RWPE1 (cell line): ENCODE results near the gene KCNK10.
A peak's percentile ranks its signal among the peaks of the same experiment; 100 is the strongest.

Source experiments
- CTCF ChIA-PET: fragments of 350-600 bp; sonication (Branson Sonifier 250); formaldehyde crosslinking; extraction: SDS; loops from one replicate; lab custom pipeline; 2021; lab: Yijun Ruan, JAX
- POLR2A ChIA-PET: fragments of 400-600 bp; formaldehyde crosslinking; extraction: SDS; loops from one replicate; lab custom pipeline; 2020; ENCODE audit warnings: antibody characterized with exemption; ENCODE audit not compliant: low non-redundant PET; lab: Yijun Ruan, JAX
- DNase-seq: peaks from one replicate; pipeline ENCODE4 v3.0.0; 2012; ENCODE audit warnings: low spot score
- H3K27ac ChIP-seq: fragments of 450-650 bp; 2 replicates; pipeline ENCODE4 v1.5.1; 2017
- TF ChIP-seq, protein P1 (sequence below): fragments of 450-650 bp; conservative IDR thresholded peaks from 2 replicates; pipeline ENCODE4 v1.5.1; 2017; ENCODE audit warnings: low read depth, mild to moderate bottlenecking

Gene KCNK10

GRCh38 chr14:88300817-88301216 is 22.3 kb downstream of the KCNK10 start:
- ChIA-PET CTCF (no interaction called here), POLR2A (no interaction called here)
- H3K27ac ChIP-seq: no peak overlapping the region
- DNase-seq: no peak
- TF ChIP-seq, protein P1, sequence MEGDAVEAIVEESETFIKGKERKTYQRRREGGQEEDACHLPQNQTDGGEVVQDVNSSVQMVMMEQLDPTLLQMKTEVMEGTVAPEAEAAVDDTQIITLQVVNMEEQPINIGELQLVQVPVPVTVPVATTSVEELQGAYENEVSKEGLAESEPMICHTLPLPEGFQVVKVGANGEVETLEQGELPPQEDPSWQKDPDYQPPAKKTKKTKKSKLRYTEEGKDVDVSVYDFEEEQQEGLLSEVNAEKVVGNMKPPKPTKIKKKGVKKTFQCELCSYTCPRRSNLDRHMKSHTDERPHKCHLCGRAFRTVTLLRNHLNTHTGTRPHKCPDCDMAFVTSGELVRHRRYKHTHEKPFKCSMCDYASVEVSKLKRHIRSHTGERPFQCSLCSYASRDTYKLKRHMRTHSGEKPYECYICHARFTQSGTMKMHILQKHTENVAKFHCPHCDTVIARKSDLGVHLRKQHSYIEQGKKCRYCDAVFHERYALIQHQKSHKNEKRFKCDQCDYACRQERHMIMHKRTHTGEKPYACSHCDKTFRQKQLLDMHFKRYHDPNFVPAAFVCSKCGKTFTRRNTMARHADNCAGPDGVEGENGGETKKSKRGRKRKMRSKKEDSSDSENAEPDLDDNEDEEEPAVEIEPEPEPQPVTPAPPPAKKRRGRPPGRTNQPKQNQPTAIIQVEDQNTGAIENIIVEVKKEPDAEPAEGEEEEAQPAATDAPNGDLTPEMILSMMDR: no peak

- DNase-seq: no peak
- CTCF ChIA-PET: no interaction called here
- no peak overlapping the region for H3K27ac ChIP-seq
- TF ChIP-seq, protein P1: no peak
- POLR2A ChIA-PET: no interaction called here
Measured at GRCh38 chr14:88299865-88300530, 23.1 kb downstream of the KCNK10 start.

- DNase-seq: no peak
- POLR2A ChIA-PET: no interaction called here
- TF ChIP-seq, protein P1: no peak
- CTCF ChIA-PET: no interaction called here
- no peak overlapping the region for H3K27ac ChIP-seq
Measured at GRCh38 chr14:88297306-88297705, 25.8 kb downstream of the KCNK10 start.

DNA sequence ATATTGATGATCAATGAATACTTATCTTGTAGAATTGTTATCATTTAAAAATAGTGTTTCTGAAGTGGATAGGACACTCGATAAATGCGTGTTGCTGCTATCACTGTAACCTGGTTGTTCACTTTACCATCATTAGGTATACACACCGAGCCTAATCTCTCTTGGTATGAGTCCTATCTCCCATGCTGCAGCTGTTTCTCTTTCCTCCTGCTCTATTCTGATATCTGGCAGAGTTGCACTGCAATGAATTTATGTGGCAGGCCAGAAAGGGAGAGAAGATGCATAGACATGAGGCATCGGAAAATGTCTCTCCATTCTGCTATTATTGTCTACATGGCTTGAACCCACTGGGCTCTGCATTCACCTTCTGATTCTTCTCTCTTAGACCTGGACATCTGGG is 26.7 kb downstream of the KCNK10 start:
- ChIA-PET CTCF (no interaction called here), POLR2A (no interaction called here)
- no peak overlapping the region for H3K27ac ChIP-seq
- no peak for DNase-seq
- TF ChIP-seq, protein P1: no peak

DNA sequence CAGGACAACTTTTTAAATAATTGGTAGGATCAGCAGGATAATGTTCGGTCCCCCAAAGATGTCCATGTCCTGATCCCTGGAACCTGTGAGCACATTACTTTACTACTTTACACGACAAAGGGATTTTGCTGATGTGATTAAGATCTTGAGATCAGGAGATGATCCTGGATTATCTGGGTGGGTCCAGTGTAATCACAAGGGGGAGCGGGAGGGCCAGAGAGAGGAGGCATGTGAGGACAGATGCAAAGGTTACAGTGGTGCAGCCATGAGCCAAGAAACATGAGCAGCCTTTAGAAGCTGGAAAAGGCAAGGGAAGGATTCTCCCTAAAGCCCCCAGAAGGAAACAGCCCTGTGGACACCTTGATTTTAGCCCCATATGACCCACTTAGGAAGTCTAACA is 33.1 kb downstream of the KCNK10 start:
- ChIA-PET POLR2A (no interaction called here), CTCF (no interaction called here)
- no peak overlapping the region for H3K27ac ChIP-seq
- TF ChIP-seq, protein P1: no peak
- no peak for DNase-seq

- ChIA-PET CTCF (no interaction called here), POLR2A (no interaction called here)
- H3K27ac ChIP-seq: no peak overlapping the region
- DNase-seq: peak; percentile 11
- TF ChIP-seq, protein P1: no peak
Measured at GRCh38 chr14:88289234-88289633, 33.8 kb downstream of the KCNK10 start.
